Inferior parietal cortex (tissue), 1 donor: ENCODE measurements around the gene KSR1.
"Not testable (repeated sequence)": the region's sequence is repeated elsewhere in the genome, so short reads cannot be mapped to it uniquely, and the experiment has no call there.

Experiments
- DNase-seq: peaks from one replicate; pipeline ENCODE4 v3.0.0-alpha.2; 2016; ENCODE audit errors: extremely low spot score

The KSR1 gene

GRCh38 chr17:27453471-27453870 is 2.8 kb upstream of the KSR1 start:
- no peak for DNase-seq

GRCh38 chr17:27454089-27454488 is 2.2 kb upstream of the KSR1 start:
- DNase-seq, result no peak

GRCh38 chr17:27455236-27455913 is 873 bp upstream of the KSR1 start:
- DNase-seq, result no peak

GRCh38 chr17:27456681-27457359 is 572 bp downstream of the KSR1 start:
- no peak for DNase-seq

- peak; percentile 16 for DNase-seq
These were observed 1.1 kb downstream of the KSR1 start for GRCh38 chr17:27457360-27457715.

GRCh38 chr17:27457731-27458523 is 1.7 kb downstream of the KSR1 start:
- no peak for DNase-seq

- no peak for DNase-seq
These were observed 2.3 kb downstream of the KSR1 start for GRCh38 chr17:27458524-27458908.

- DNase-seq, result no peak
These were observed 3.2 kb downstream of the KSR1 start for GRCh38 chr17:27459433-27459832.

- DNase-seq, result no peak
These were observed 4.0 kb downstream of the KSR1 start for GRCh38 chr17:27460196-27460725.

- no peak for DNase-seq
These were observed 5.1 kb downstream of the KSR1 start for GRCh38 chr17:27461192-27461859.

GRCh38 chr17:27462149-27462548 is 5.9 kb downstream of the KSR1 start:
- DNase-seq, result no peak

GRCh38 chr17:27462714-27463113 is 6.5 kb downstream of the KSR1 start:
- DNase-seq, result no peak

- DNase-seq, result no peak
These were observed 7.0 kb downstream of the KSR1 start for GRCh38 chr17:27463235-27463677.

GRCh38 chr17:27464019-27464418 is 7.8 kb downstream of the KSR1 start:
- DNase-seq, result not testable (repeated sequence)

GRCh38 chr17:27464431-27464830 is 8.2 kb downstream of the KSR1 start:
- no peak for DNase-seq

GRCh38 chr17:27465875-27466274 is 9.6 kb downstream of the KSR1 start:
- not testable (repeated sequence) for DNase-seq

- DNase-seq, result no peak
These were observed 10.1 kb downstream of the KSR1 start for GRCh38 chr17:27466376-27466742.

- no peak for DNase-seq
These were observed 10.6 kb downstream of the KSR1 start for GRCh38 chr17:27466743-27467375.

- no peak for DNase-seq
These were observed 13.0 kb downstream of the KSR1 start for GRCh38 chr17:27469256-27469655.

- DNase-seq, result no peak
These were observed 15.3 kb downstream of the KSR1 start for GRCh38 chr17:27471321-27472269.
